ENCODE measurements around the gene KRT8. TPM values are rescaled to one million over a fixed set of nuclear protein-coding genes. Genes with fewer than 3 reads are reported as not detected.

The KRT8 gene
- total and polyA plus RNA-seq, 2 donors (not counting 1 experiment from before 2014, with no cell fraction given) = 0.24 to 0.94 TPM

GRCh38 chr12:52944683-52945388 is 40.0 kb upstream of the KRT8 start:
- ATAC-seq (ENCODE audit: low read depth) (no peak), DNase-seq (no peak)
- Histone ChIP-seq H3K4me3 (ENCODE audit: control extremely low read depth in 1 of 5, extremely low read depth in 1 of 5, insufficient read depth in 1 of 5, low read depth in 2 of 5, low read length in 4 of 5) (no peak overlapping the region), H3K36me3 (replicated peaks in 1 of 2; ENCODE audit: control extremely low read depth in 1 of 2, control insufficient read depth in 1 of 2, extremely low read depth in 1 of 2, insufficient read depth in 2 of 2, low read length in 1 of 2) (no peaks in the 10 kb centered on the region), H3K27ac (ENCODE audit: low read length in 2 of 2) (no peak overlapping the region), H3K27me3 (replicated peaks in 1 of 4; ENCODE audit: control extremely low read depth in 1 of 4, control insufficient read depth in 3 of 4, insufficient read depth in 4 of 4, low read length in 3 of 4) (peaks cover 0 to 10% (median 4%) of the 10 kb centered on the region in 4 experiments), H3K4me1 (ENCODE audit: control insufficient read depth in 2 of 2, insufficient read depth in 2 of 2, low read length in 2 of 2) (peaks cover 3 to 10% of the 10 kb centered on the region in 2 donors), H4K20me1 (ENCODE audit: control insufficient read depth, insufficient read depth, low read length, poor library complexity, severe bottlenecking) (no peaks in the 10 kb centered on the region), H3K4me2 (replicated peaks; ENCODE audit: low read depth, low read length, poor library complexity, severe bottlenecking) (no peak overlapping the region), H2AFZ (ENCODE audit: insufficient read depth, low read depth, low read length, poor library complexity, severe bottlenecking) (no peak overlapping the region), H3K9ac (ENCODE audit: low read length) (no peak overlapping the region), H3K9me3 (ENCODE audit: control extremely low read depth in 1 of 3, control insufficient read depth in 2 of 3, insufficient read depth in 1 of 3, low read length in 2 of 3) (peaks cover 0 to 11% (median 0%) of the 10 kb centered on the region in 3 donors), H3K79me2 (ENCODE audit: control insufficient read depth, insufficient read depth, low read length) (no peaks in the 10 kb centered on the region)
- no peaks in the 10 kb centered on the region for H3K9me3 Mint-ChIP-seq (ENCODE audit: insufficient read depth)
- 96% methylated on average over 6 of the region's 8 CpGs for WGBS (ENCODE audit: insufficient coverage)
- TF ChIP-seq CTCF (IDR thresholded peaks at IDR 0.05) (no peak), EZH2 (IDR thresholded peaks at IDR 0.05; ENCODE audit: borderline replicate concordance, insufficient read depth, low read depth, low read length, poor library complexity, severe bottlenecking) (no peak)
- ChIA-PET CTCF (no interaction called here), POLR2A (no interaction called here)
- no peak overlapping the region for H3K27ac Mint-ChIP-seq
- no peak overlapping the region for H3K4me3 Mint-ChIP-seq
- peaks cover 19% of the 10 kb centered on the region for H3K27me3 Mint-ChIP-seq
- intact Hi-C loops (cut with micrococcal nuclease) = no loop called here
- peaks cover 7% of the 10 kb centered on the region for H3K4me1 Mint-ChIP-seq

GRCh38 chr12:52942901-52943181 is 38.0 kb upstream of the KRT8 start:
- no peak overlapping the region for H2AFZ ChIP-seq (ENCODE audit: insufficient read depth, low read depth, low read length, poor library complexity, severe bottlenecking)
- H3K4me3 ChIP-seq (ENCODE audit: control extremely low read depth in 1 of 5, extremely low read depth in 1 of 5, insufficient read depth in 1 of 5, low read depth in 2 of 5, low read length in 4 of 5) = no peak overlapping the region
- intact Hi-C loops (cut with micrococcal nuclease) = no loop called here
- peaks cover 0 to 4% (median 2%) of the 10 kb centered on the region in 4 experiments for H3K27me3 ChIP-seq (replicated peaks in 1 of 4; ENCODE audit: control extremely low read depth in 1 of 4, control insufficient read depth in 3 of 4, insufficient read depth in 4 of 4, low read length in 3 of 4)
- 100% methylated on average over 3 of the region's 3 CpGs for WGBS (ENCODE audit: insufficient coverage)
- Mint-ChIP-seq H3K9me3 (ENCODE audit: insufficient read depth) (no peaks in the 10 kb centered on the region), H3K4me1 (no peaks in the 10 kb centered on the region), H3K27ac (no peak overlapping the region), H3K4me3 (no peak overlapping the region), H3K27me3 (peaks cover 19% of the 10 kb centered on the region)
- no peaks in the 10 kb centered on the region for H3K79me2 ChIP-seq (ENCODE audit: control insufficient read depth, insufficient read depth, low read length)
- H3K9ac ChIP-seq (ENCODE audit: low read length) = no peak overlapping the region
- DNase-seq (no peak), ATAC-seq (ENCODE audit: low read depth) (no peak)
- H3K4me1 ChIP-seq (ENCODE audit: control insufficient read depth in 2 of 2, insufficient read depth in 2 of 2, low read length in 2 of 2) = no peaks in the 10 kb centered on the region
- CTCF ChIA-PET = interaction anchor here (1.0 kb wide), 1 partner anchor 61 kb away, joined by 3 read pairs; no protein-coding TSS in a partner anchor
- no peak overlapping the region for H3K27ac ChIP-seq (ENCODE audit: low read length in 2 of 2)
- H3K4me2 ChIP-seq (replicated peaks; ENCODE audit: low read depth, low read length, poor library complexity, severe bottlenecking) = no peak overlapping the region
- POLR2A ChIA-PET = no interaction called here
- no peaks in the 10 kb centered on the region for H3K36me3 ChIP-seq (replicated peaks in 1 of 2; ENCODE audit: control extremely low read depth in 1 of 2, control insufficient read depth in 1 of 2, extremely low read depth in 1 of 2, insufficient read depth in 2 of 2, low read length in 1 of 2)
- H3K9me3 ChIP-seq (ENCODE audit: control extremely low read depth in 1 of 3, control insufficient read depth in 2 of 3, insufficient read depth in 1 of 3, low read length in 2 of 3) = peaks cover 0 to 15% (median 0%) of the 10 kb centered on the region in 3 donors
- no peaks in the 10 kb centered on the region for H4K20me1 ChIP-seq (ENCODE audit: control insufficient read depth, insufficient read depth, low read length, poor library complexity, severe bottlenecking)
- TF ChIP-seq EZH2 (IDR thresholded peaks at IDR 0.05; ENCODE audit: borderline replicate concordance, insufficient read depth, low read depth, low read length, poor library complexity, severe bottlenecking) = no peak
- TF ChIP-seq CTCF (IDR thresholded peaks at IDR 0.05) = no peak
